ENCODE results near the gene CCND3. TPM values are rescaled to one million over a fixed set of nuclear protein-coding genes. Genes with fewer than 3 reads are reported as not detected.

CCND3 gene
- total and polyA plus RNA-seq, 2 experiments from 2014 or later = 19.7 to 30.9 TPM

DNA sequence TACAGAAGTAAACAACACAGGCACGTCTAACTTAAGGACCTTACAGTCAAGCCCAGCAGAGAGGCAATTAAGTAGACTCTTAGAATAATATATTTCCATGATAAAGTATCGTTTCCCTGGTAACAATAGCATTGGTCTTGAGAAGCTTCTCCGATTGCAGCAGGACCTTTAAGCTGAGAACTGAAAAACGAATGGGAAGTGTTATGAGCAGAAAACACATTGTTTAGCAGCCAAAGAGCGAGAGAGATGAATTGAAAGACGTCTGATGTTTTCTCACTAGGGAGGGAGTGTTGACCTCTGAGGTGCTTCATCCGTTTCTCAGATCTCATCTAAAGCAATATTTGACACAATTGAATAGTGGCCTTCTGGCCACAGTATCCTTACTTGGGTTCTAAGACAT, 19.5 kb downstream of the CCND3 start (continued):
- TF ChIP-seq NANOG (IDR thresholded peaks at IDR 0.05; ENCODE audit: borderline replicate concordance) (no peak), CREB1 (CRISPR knock-in tag; IDR thresholded peaks at IDR 0.05; ENCODE audit: low read depth) (no peak), ZNF114 (CRISPR knock-in tag; IDR thresholded peaks at IDR 0.05) (no peak)

DNA sequence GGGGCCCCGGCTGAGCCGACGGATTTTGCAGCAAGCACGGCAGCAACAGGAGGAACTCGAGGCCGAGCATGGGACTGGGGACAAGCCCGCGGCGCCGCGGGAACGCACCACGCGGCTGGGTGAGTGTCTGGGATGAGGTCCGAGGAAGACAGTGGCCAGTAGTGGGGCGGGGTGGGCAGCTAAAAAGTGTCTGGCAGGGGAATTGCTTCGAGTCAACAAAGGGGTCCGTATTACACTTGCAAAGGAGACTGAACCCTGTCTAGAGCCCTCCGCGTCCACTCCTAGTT, 20.0 kb downstream of the CCND3 start:
- peak; percentile 56 for ATAC-seq
- Mint-ChIP-seq H3K27ac (peak overlapping the region; percentile 100), H3K27me3 (ENCODE audit: insufficient read depth, low read depth, poor library complexity) (peaks cover 15% of the 10 kb centered on the region), H3K9me3 (no peaks in the 10 kb centered on the region), H3K36me3 (ENCODE audit: low read depth) (peaks cover 40% of the 10 kb centered on the region), H3K4me3 (peak overlapping the region; percentile 99), H3K4me1 (peaks cover 19% of the 10 kb centered on the region)
- DNase-seq (ENCODE audit: low spot score) = no peak
- H3F3A ChIP-seq (replicated peaks; ENCODE audit: low read depth) = peaks cover 9% of the 10 kb centered on the region
- H3K27me3 ChIP-seq (ENCODE audit: insufficient read depth) = no peaks in the 10 kb centered on the region
- peaks cover 15% of the 10 kb centered on the region for H3K36me3 ChIP-seq (ENCODE audit: insufficient read depth)
- peaks cover 87% of the 10 kb centered on the region for H3K79me2 ChIP-seq (replicated peaks; ENCODE audit: insufficient read depth)
- TF ChIP-seq, protein P1, sequence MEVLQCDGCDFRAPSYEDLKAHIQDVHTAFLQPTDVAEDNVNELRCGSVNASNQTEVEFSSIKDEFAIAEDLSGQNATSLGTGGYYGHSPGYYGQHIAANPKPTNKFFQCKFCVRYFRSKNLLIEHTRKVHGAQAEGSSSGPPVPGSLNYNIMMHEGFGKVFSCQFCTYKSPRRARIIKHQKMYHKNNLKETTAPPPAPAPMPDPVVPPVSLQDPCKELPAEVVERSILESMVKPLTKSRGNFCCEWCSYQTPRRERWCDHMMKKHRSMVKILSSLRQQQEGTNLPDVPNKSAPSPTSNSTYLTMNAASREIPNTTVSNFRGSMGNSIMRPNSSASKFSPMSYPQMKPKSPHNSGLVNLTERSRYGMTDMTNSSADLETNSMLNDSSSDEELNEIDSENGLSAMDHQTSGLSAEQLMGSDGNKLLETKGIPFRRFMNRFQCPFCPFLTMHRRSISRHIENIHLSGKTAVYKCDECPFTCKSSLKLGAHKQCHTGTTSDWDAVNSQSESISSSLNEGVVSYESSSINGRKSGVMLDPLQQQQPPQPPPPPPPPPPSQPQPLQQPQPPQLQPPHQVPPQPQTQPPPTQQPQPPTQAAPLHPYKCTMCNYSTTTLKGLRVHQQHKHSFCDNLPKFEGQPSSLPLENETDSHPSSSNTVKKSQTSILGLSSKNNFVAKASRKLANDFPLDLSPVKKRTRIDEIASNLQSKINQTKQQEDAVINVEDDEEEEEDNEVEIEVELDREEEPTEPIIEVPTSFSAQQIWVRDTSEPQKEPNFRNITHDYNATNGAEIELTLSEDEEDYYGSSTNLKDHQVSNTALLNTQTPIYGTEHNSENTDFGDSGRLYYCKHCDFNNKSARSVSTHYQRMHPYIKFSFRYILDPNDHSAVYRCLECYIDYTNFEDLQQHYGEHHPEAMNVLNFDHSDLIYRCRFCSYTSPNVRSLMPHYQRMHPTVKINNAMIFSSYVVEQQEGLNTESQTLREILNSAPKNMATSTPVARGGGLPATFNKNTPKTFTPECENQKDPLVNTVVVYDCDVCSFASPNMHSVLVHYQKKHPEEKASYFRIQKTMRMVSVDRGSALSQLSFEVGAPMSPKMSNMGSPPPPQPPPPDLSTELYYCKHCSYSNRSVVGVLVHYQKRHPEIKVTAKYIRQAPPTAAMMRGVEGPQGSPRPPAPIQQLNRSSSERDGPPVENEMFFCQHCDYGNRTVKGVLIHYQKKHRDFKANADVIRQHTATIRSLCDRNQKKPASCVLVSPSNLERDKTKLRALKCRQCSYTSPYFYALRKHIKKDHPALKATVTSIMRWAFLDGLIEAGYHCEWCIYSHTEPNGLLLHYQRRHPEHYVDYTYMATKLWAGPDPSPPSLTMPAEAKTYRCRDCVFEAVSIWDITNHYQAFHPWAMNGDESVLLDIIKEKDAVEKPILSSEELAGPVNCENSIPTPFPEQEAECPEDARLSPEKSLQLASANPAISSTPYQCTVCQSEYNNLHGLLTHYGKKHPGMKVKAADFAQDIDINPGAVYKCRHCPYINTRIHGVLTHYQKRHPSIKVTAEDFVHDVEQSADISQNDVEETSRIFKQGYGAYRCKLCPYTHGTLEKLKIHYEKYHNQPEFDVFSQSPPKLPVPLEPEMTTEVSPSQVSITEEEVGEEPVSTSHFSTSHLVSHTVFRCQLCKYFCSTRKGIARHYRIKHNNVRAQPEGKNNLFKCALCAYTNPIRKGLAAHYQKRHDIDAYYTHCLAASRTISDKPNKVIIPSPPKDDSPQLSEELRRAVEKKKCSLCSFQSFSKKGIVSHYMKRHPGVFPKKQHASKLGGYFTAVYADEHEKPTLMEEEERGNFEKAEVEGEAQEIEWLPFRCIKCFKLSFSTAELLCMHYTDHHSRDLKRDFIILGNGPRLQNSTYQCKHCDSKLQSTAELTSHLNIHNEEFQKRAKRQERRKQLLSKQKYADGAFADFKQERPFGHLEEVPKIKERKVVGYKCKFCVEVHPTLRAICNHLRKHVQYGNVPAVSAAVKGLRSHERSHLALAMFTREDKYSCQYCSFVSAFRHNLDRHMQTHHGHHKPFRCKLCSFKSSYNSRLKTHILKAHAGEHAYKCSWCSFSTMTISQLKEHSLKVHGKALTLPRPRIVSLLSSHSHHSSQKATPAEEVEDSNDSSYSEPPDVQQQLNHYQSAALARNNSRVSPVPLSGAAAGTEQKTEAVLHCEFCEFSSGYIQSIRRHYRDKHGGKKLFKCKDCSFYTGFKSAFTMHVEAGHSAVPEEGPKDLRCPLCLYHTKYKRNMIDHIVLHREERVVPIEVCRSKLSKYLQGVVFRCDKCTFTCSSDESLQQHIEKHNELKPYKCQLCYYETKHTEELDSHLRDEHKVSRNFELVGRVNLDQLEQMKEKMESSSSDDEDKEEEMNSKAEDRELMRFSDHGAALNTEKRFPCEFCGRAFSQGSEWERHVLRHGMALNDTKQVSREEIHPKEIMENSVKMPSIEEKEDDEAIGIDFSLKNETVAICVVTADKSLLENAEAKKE (CRISPR knock-in tag; IDR thresholded peaks at IDR 0.05) = no peak
- peaks cover 15% of the 10 kb centered on the region for H3K4me1 ChIP-seq (ENCODE audit: insufficient read depth)
- H3K9me2 ChIP-seq (ENCODE audit: insufficient read depth) = no peaks in the 10 kb centered on the region
- H4K20me1 ChIP-seq (replicated peaks; ENCODE audit: insufficient read depth) = peaks cover 35% of the 10 kb centered on the region
- peak overlapping the region; percentile 97 for H3K27ac ChIP-seq (ENCODE audit: low read depth)
- peak overlapping the region; percentile 88 for H3K4me2 ChIP-seq
- peak overlapping the region; percentile 75 for H3K4me3 ChIP-seq
- peak overlapping the region; percentile 97 for H2AFZ ChIP-seq
